ENCODE results near the gene ZNF276.

The ZNF276 gene

GRCh38 chr16:89716916-89717687, 4.2 kb upstream of the ZNF276 start:
- no peak for DNase-seq

GRCh38 chr16:89717688-89718505, 3.4 kb upstream of the ZNF276 start:
- DNase-seq, result no peak

GRCh38 chr16:89720551-89720812, 855 bp upstream of the ZNF276 start:
- no peak for DNase-seq

GRCh38 chr16:89721546-89722391, 432 bp downstream of the ZNF276 start:
- peak; percentile 57 for DNase-seq

- peak; percentile 47 for DNase-seq
Measured at GRCh38 chr16:89722392-89723278, 1.3 kb downstream of the ZNF276 start.

- DNase-seq, result peak; percentile 70
Measured at GRCh38 chr16:89723279-89724250, 2.2 kb downstream of the ZNF276 start.

GRCh38 chr16:89727406-89728120, 6.2 kb downstream of the ZNF276 start:
- no peak for DNase-seq

- DNase-seq, result no peak
Measured at GRCh38 chr16:89729293-89729692, 8.0 kb downstream of the ZNF276 start.

- DNase-seq, result peak; percentile 57
Measured at GRCh38 chr16:89729863-89730593, 8.7 kb downstream of the ZNF276 start.

- DNase-seq, result no peak
Measured at GRCh38 chr16:89730610-89731234, 9.4 kb downstream of the ZNF276 start.

GRCh38 chr16:89732142-89732917, 11.0 kb downstream of the ZNF276 start:
- DNase-seq, result no peak

- no peak for DNase-seq
Measured at GRCh38 chr16:89732918-89733242, 11.5 kb downstream of the ZNF276 start.

- DNase-seq, result no peak
Measured at GRCh38 chr16:89733322-89733721, 12.0 kb downstream of the ZNF276 start.

GRCh38 chr16:89733792-89734191, 12.5 kb downstream of the ZNF276 start:
- no peak for DNase-seq

GRCh38 chr16:89736554-89736953, 15.2 kb downstream of the ZNF276 start:
- DNase-seq, result no peak

- DNase-seq, result no peak
Measured at GRCh38 chr16:89737341-89738071, 16.2 kb downstream of the ZNF276 start.

- DNase-seq, result no peak
Measured at GRCh38 chr16:89738072-89738377, 16.7 kb downstream of the ZNF276 start.

Data from right hindlimb (tissue), 1 donor.